Testis (tissue), 2 donors: ENCODE data around the gene PF4V1.

ENCODE experiments used
- CTCF ChIP-seq, 3 experiments: fragments of 450-650 bp in 2 of 3; fragments of 200-600 bp in 1 of 3; sonication (generic) in 1 of 3; IDR thresholded peaks; one replicate each; pipeline ENCODE4 v1.5.1; 2016 to 2019; ENCODE audit warnings: antibody characterized with exemption in 3 of 3, mild to moderate bottlenecking in 2 of 3, moderate library complexity in 1 of 3
- POLR2A ChIP-seq: fragments of 450-650 bp; IDR thresholded peaks from one replicate; pipeline ENCODE4 v1.6.1; 2017; ENCODE audit warnings: antibody characterized with exemption, mild to moderate bottlenecking, moderate library complexity

- no peak for TF ChIP-seq CTCF (IDR thresholded peaks at IDR 0.05)
- no peak for TF ChIP-seq POLR2A
Measured at GRCh38 chr4:73870768-73871167, 17.7 kb downstream of the PF4V1 start.
